BE2C (cell line): ENCODE measurements around the gene SV2C.

Experiments
- DNase-seq: peaks from one replicate; pipeline ENCODE4 v3.0.0-alpha.2; 2020
- H3K27me3 ChIP-seq: fragments of 250-450 bp; sonication (Bioruptor Pico); 2 replicates; pipeline ENCODE4 v1.5.1; 2020; ENCODE audit warnings: mild to moderate bottlenecking
- H3K36me3 ChIP-seq: fragments of 250-450 bp; sonication (Bioruptor Pico); 2 replicates; pipeline ENCODE4 v1.5.1; 2020; ENCODE audit warnings: mild to moderate bottlenecking
- H3K4me1 ChIP-seq: fragments of 250-450 bp; sonication (Bioruptor Pico); 2 replicates; pipeline ENCODE4 v1.5.1; 2020
- H3K4me3 ChIP-seq: 2 replicates; pipeline ENCODE4 v1.5.1; 2011; ENCODE audit warnings: low read depth, low read length
- H3K9me3 ChIP-seq: fragments of 250-450 bp; sonication (Bioruptor Pico); 2 replicates; pipeline ENCODE4 v1.5.1; 2020
- CTCF ChIP-seq: IDR thresholded peaks from 2 replicates; pipeline ENCODE4 v1.5.1; 2012; ENCODE audit warnings: mild to moderate bottlenecking, low read depth, low read length

Gene SV2C

GRCh38 chr5:76379316-76379715 lies 296.1 kb downstream of the SV2C start:
- Histone ChIP-seq H3K36me3 (no peaks in the 10 kb centered on the region), H3K4me1 (no peaks in the 10 kb centered on the region), H3K27me3 (peaks cover 3% of the 10 kb centered on the region; the same call in 1 of the 2 replicates), H3K9me3 (no peaks in the 10 kb centered on the region), H3K4me3 (no peak overlapping the region)
- DNase-seq = no peak
- no peak for TF ChIP-seq CTCF

GRCh38 chr5:76379855-76380254 lies 296.7 kb downstream of the SV2C start:
- no peak for TF ChIP-seq CTCF
- DNase-seq = no peak
- H3K4me3 ChIP-seq = no peak overlapping the region
- H3K4me1 ChIP-seq = no peaks in the 10 kb centered on the region
- no peaks in the 10 kb centered on the region for H3K9me3 ChIP-seq
- no peaks in the 10 kb centered on the region for H3K36me3 ChIP-seq
- H3K27me3 ChIP-seq = peaks cover 3% of the 10 kb centered on the region; the same call in 1 of the 2 replicates

- no peak for DNase-seq
- TF ChIP-seq CTCF = no peak
- Histone ChIP-seq H3K4me3 (no peak overlapping the region), H3K4me1 (no peaks in the 10 kb centered on the region), H3K27me3 (peaks cover 3% of the 10 kb centered on the region; the same call in 1 of the 2 replicates), H3K36me3 (no peaks in the 10 kb centered on the region), H3K9me3 (no peaks in the 10 kb centered on the region)
These were observed 297.3 kb downstream of the SV2C start for GRCh38 chr5:76380346-76381066.

GRCh38 chr5:76383126-76383832 lies 300.1 kb downstream of the SV2C start:
- TF ChIP-seq CTCF = no peak

GRCh38 chr5:76384189-76384588 lies 301.0 kb downstream of the SV2C start:
- TF ChIP-seq CTCF = no peak
- no peak for DNase-seq
- H3K9me3 ChIP-seq = no peaks in the 10 kb centered on the region
- no peaks in the 10 kb centered on the region for H3K36me3 ChIP-seq
- no peak overlapping the region for H3K4me3 ChIP-seq
- no peaks in the 10 kb centered on the region for H3K27me3 ChIP-seq
- H3K4me1 ChIP-seq = no peaks in the 10 kb centered on the region

More at GRCh38 chr5:76383126-76383832, 300.1 kb downstream of the SV2C start:
- no peaks in the 10 kb centered on the region for H3K36me3 ChIP-seq
- no peaks in the 10 kb centered on the region for H3K9me3 ChIP-seq
- no peaks in the 10 kb centered on the region for H3K27me3 ChIP-seq
- H3K4me3 ChIP-seq = no peak overlapping the region
- DNase-seq = no peak
- no peaks in the 10 kb centered on the region for H3K4me1 ChIP-seq

GRCh38 chr5:76384705-76385104 lies 301.5 kb downstream of the SV2C start:
- no peak for TF ChIP-seq CTCF
- Histone ChIP-seq H3K4me3 (no peak overlapping the region), H3K36me3 (no peaks in the 10 kb centered on the region), H3K4me1 (no peaks in the 10 kb centered on the region), H3K9me3 (no peaks in the 10 kb centered on the region), H3K27me3 (no peaks in the 10 kb centered on the region)
- DNase-seq = no peak
